GM19193 (cell line): ENCODE data around the gene FOXQ1.

Experiments
- POLR2A ChIP-seq: IDR thresholded peaks from 4 replicates; pipeline ENCODE4 v1.6.1; 2011; ENCODE audit not compliant: insufficient read depth, insufficient read length; ENCODE audit errors: extremely low read depth

Gene FOXQ1

DNA sequence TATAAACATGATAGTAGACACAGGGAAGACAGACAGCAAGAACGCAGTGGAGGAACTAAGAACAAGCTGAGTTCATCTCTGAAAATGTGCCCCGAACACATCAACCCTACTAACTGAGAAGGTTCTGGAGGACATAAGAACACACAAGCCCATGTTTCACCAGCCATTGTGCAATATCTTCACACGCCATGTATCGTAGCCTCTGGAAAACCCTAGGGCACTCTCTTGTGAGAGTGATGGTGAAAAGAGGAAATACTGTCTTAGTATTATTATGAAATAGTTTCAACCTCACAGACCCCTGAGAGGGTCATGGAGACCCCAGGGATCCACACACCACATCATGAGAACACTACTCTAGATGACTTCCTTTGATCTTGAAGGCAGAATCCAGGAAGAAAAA is 51.4 kb downstream of the FOXQ1 start:
- no peak for TF ChIP-seq POLR2A

DNA sequence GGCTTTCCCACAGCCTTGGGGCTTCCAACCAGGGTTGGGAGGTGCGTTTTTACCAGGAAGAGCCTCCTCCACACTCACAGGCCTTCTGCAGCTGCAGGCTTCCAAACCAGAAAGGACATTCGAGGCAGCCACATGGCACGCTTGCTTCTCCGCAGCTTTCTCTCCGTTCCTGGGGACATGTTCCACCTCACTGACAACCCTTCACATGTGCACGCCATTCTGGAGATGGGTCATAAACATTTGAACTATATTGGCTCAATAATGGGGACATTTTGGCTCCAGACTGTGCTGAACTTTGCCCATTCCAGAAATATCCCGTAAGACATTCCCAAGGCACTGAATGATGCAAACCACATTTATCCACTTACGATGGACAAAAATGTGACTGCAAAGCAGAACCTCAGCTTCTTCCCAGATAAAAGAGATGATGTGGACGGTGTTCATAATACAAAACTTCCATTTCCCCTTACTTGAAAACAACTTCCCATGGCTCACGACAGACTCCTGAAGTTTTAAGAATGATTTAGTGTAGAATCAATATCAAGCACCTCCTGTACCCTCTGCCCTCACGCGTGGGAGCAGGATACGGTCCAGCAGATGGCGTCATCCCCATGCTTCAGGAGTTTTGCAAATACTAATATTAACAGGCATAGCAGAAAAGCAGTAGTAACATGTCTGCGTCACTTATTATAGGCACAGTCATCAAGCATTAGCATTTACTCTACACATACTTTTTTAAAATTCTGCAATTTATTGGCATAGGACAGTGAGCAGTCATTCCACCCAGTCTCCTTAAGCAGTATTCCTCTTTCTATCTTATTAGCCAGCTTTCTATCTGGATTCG is 52.1 kb downstream of the FOXQ1 start:
- no peak for TF ChIP-seq POLR2A
